ENCODE data around the gene ACER1.
"Not testable (repeated sequence)": the region's sequence is repeated elsewhere in the genome, so short reads cannot be mapped to it uniquely, and the experiment has no call there.

The ACER1 gene

GRCh38 chr19:6372594-6373095, 39.2 kb upstream of the ACER1 start, which contains the start of gene ALKBH7:
ALKBH7 (plus strand) TSS chr19:6372794; CDS start chr19:6372821, 27 bp downstream.
- H3K27me3 ChIP-seq (ENCODE audit: insufficient read depth, low read length) = no peaks in the 10 kb centered on the region
- H3K9me3 ChIP-seq (ENCODE audit: low read length) = no peaks in the 10 kb centered on the region
- no peak within 1 kb of the TSS for H2AFZ ChIP-seq (ENCODE audit: low read depth, low read length)
- peak within 1 kb of the TSS; percentile 77 for H3K4me3 ChIP-seq (ENCODE audit: low read length)
- peaks cover 27% of the 10 kb centered on the region for H3K36me3 ChIP-seq (ENCODE audit: insufficient read depth, low read length)
- H3K4me1 ChIP-seq (ENCODE audit: insufficient read depth, low read length) = peaks cover 7% of the 10 kb centered on the region

DNA sequence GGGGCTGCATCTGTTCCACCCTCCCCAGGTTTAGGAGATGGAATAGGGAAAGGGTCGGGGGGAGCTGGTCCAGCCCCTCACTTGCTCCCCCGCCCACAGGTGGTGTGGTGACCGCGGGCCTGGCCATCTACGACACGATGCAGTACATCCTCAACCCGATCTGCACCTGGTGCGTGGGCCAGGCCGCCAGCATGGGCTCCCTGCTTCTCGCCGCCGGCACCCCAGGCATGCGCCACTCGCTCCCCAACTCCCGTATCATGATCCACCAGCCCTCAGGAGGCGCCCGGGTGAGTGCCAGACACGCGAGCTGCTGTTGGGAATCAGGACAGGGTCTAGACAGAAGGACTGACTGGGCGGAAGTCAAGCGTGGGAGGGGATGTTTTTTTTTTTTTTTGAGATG, 30.9 kb upstream of the ACER1 start:
- Histone ChIP-seq H3K4me3 (ENCODE audit: low read length) (no peak overlapping the region), H3K4me1 (ENCODE audit: insufficient read depth, low read length) (peaks cover 4% of the 10 kb centered on the region), H3K9me3 (ENCODE audit: low read length) (no peaks in the 10 kb centered on the region), H2AFZ (ENCODE audit: low read depth, low read length) (no peak overlapping the region), H3K27me3 (ENCODE audit: insufficient read depth, low read length) (no peaks in the 10 kb centered on the region), H3K36me3 (ENCODE audit: insufficient read depth, low read length) (peaks cover 41% of the 10 kb centered on the region)

DNA sequence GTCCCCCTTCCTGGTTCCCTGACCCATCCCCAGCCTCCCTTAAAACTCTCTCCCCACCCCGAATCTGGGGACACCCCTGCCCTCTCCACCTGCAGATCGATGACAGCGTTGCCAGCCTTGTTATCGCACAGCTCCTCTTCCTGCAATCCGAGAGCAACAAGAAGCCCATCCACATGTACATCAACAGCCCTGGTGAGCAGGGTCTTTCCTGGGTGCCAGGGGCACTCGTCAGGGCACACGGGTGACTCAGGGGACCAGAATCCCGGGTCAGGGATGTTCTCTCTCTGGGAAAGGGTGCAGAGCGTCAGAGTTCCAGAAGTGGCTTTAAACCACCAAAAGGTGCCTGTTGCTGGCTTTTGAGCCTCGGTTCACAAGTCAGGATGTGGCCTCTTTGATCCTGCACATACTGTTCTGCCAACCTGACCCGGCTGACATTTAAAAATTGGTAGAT, 29.0 kb upstream of the ACER1 start:
- no peaks in the 10 kb centered on the region for H3K27me3 ChIP-seq (ENCODE audit: insufficient read depth, low read length)
- no peaks in the 10 kb centered on the region for H3K9me3 ChIP-seq (ENCODE audit: low read length)
- H3K4me3 ChIP-seq (ENCODE audit: low read length) = peak overlapping the region; percentile 77
- peaks cover 23% of the 10 kb centered on the region for H3K36me3 ChIP-seq (ENCODE audit: insufficient read depth, low read length)
- H3K4me1 ChIP-seq (ENCODE audit: insufficient read depth, low read length) = peaks cover 4% of the 10 kb centered on the region
- no peak overlapping the region for H2AFZ ChIP-seq (ENCODE audit: low read depth, low read length)

DNA sequence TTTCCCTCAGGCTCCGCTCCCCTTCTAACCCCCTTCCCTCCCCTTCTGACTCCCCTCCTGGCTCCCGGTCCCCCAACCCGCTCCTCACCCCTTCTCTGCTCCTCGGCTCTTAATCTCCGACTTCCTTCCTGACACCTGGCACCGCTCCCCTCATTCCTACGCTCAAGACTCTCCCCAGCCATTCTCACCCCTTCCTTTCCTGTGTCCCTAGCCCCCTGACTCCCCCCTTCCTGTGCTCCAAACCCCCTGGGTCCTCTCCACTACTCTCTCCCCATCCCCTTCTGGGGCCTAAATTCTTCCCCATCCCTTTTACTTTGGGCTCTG, 28.6 kb upstream of the ACER1 start:
- Histone ChIP-seq H3K9me3 (ENCODE audit: low read length) (no peaks in the 10 kb centered on the region), H3K27me3 (ENCODE audit: insufficient read depth, low read length) (no peaks in the 10 kb centered on the region), H2AFZ (ENCODE audit: low read depth, low read length) (peak overlapping the region; percentile 69), H3K4me1 (ENCODE audit: insufficient read depth, low read length) (peaks cover 4% of the 10 kb centered on the region), H3K36me3 (ENCODE audit: insufficient read depth, low read length) (peaks cover 21% of the 10 kb centered on the region), H3K4me3 (ENCODE audit: low read length) (peak overlapping the region; percentile 77)

- H3K4me1 ChIP-seq (ENCODE audit: insufficient read depth, low read length); H3K9me3 ChIP-seq (ENCODE audit: low read length); H3K27me3 ChIP-seq (ENCODE audit: insufficient read depth, low read length): not testable (repeated sequence)
- Histone ChIP-seq H2AFZ (ENCODE audit: low read depth, low read length) (peak overlapping the region; percentile 69), H3K4me3 (ENCODE audit: low read length) (peak overlapping the region; percentile 77), H3K36me3 (ENCODE audit: insufficient read depth, low read length) (peaks cover 13% of the 10 kb centered on the region)
Measured at GRCh38 chr19:6360857-6361216, 27.4 kb upstream of the ACER1 start.

GRCh38 chr19:6360445-6360844, 27.0 kb upstream of the ACER1 start:
- not testable (repeated sequence) for H3K4me1 ChIP-seq (ENCODE audit: insufficient read depth, low read length); H3K9me3 ChIP-seq (ENCODE audit: low read length); H3K27me3 ChIP-seq (ENCODE audit: insufficient read depth, low read length); H3K4me3 ChIP-seq (ENCODE audit: low read length); H2AFZ ChIP-seq (ENCODE audit: low read depth, low read length)
- peaks cover 11% of the 10 kb centered on the region for H3K36me3 ChIP-seq (ENCODE audit: insufficient read depth, low read length)

DNA sequence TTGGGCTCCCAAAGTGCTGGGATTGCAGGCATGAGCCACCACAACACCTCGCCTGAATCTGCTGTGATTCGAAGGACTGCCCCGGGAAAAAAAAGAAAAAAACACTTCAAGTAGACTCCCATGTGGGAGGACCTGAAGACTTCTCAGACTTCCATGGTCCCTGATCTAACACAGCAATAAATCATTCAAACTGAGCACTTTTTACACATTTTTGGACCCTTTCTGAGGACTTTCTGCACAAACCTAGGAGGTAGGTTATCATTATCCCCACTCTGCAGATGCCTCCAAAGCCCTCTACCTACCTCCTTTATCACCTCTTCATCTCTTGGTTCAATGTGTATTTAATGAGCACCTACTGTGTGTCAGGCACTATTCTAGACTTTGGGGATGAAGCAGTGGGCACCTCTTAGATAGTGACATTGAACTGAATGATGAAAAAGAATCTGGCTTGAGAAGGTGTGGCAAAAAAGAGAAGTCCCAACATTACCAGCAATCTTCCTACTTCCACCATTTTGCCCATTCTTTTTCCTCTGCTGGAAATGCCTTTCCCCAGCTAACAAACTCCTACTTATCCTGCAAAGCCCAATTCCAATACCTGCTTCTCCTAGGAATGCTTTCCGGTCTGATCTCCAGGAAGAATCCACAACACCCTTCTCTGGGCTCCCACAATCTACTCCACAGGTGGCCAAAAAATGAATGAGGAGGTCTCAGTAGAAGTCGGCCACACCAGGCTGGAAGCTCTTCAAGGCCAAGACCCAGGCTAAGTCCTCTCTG, 26.3 kb upstream of the ACER1 start:
- H3K36me3 ChIP-seq (ENCODE audit: insufficient read depth, low read length) = peaks cover 5% of the 10 kb centered on the region

GRCh38 chr19:6358003-6358402, 24.6 kb upstream of the ACER1 start:
- H3K36me3 ChIP-seq (ENCODE audit: insufficient read depth, low read length) = no peaks in the 10 kb centered on the region
- H3K9me3 ChIP-seq (ENCODE audit: low read length) = no peaks in the 10 kb centered on the region
- no peak overlapping the region for H3K4me3 ChIP-seq (ENCODE audit: low read length)
- no peak overlapping the region for H2AFZ ChIP-seq (ENCODE audit: low read depth, low read length)
- peaks cover 4% of the 10 kb centered on the region for H3K4me1 ChIP-seq (ENCODE audit: insufficient read depth, low read length)
- H3K27me3 ChIP-seq (ENCODE audit: insufficient read depth, low read length) = no peaks in the 10 kb centered on the region

More for the DNA sequence above, 26.3 kb upstream of the ACER1 start:
- Histone ChIP-seq H3K9me3 (ENCODE audit: low read length) (no peaks in the 10 kb centered on the region), H3K4me1 (ENCODE audit: insufficient read depth, low read length) (peaks cover 4% of the 10 kb centered on the region), H3K27me3 (ENCODE audit: insufficient read depth, low read length) (no peaks in the 10 kb centered on the region), H2AFZ (ENCODE audit: low read depth, low read length) (no peak overlapping the region), H3K4me3 (ENCODE audit: low read length) (no peak overlapping the region)

DNA sequence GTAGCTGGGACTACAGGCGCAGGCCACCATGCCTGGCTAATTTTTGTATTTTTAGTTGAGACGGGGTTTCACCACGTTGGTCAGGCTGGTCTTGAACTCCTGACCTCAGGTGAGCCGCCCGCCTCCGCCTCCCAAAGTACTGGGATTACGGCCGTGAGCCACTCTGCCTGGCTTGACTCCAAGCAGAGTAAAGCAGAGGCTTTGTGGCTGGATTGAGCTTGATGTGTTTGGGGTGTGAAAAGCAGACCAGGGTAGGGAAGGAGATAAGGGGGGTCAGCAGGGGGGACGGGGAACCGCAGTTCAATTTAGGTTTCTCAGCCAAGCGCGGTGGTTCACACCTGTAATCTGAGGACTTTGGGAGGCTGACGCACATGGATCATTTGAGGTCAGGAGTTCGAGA, 23.8 kb upstream of the ACER1 start:
- no peak overlapping the region for H3K4me3 ChIP-seq (ENCODE audit: low read length)
- H3K4me1 ChIP-seq (ENCODE audit: insufficient read depth, low read length) = peaks cover under 1% of the 10 kb centered on the region
- H2AFZ ChIP-seq (ENCODE audit: low read depth, low read length) = no peak overlapping the region
- H3K36me3 ChIP-seq (ENCODE audit: insufficient read depth, low read length) = no peaks in the 10 kb centered on the region
- no peaks in the 10 kb centered on the region for H3K27me3 ChIP-seq (ENCODE audit: insufficient read depth, low read length)
- H3K9me3 ChIP-seq (ENCODE audit: low read length) = no peaks in the 10 kb centered on the region

DNA sequence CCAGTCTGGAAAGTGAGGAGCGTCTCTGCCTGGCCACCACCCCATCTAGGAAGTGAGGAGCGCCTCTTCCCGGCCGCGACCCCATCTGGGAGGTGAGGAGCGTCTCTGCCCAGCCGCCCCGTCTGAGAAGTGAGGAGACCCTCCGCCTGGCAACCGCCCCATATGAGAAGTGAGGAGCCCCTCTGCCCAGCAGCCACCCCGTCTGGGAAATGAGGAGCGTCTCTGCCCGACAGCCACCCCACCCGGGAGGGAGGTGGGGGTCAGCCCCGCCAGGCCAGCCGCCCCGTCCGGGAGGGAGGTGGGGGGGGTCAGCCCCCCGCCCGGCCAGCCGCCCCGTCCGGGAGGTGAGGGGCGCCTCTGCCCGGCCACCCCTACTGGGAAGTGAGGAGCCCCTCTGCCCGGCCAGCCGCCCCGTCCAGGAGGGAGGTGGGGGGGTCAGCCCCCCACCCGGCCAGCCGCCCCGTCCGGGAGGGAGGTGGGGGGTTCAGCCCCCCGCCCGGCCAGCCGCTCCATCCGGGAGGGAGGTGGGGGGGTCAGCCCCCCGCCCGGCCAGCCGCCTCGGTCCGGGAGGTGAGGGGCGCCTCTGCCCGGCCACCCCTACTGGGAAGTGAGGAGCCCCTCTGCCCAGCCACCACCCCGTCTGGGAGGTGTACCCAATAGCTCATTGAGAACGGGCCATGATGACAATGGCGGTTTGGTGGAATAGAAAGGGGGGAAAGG, 22.1 kb upstream of the ACER1 start:
- not testable (repeated sequence) for H3K36me3 ChIP-seq (ENCODE audit: insufficient read depth, low read length); H2AFZ ChIP-seq (ENCODE audit: low read depth, low read length); H3K4me3 ChIP-seq (ENCODE audit: low read length); H3K27me3 ChIP-seq (ENCODE audit: insufficient read depth, low read length); H3K4me1 ChIP-seq (ENCODE audit: insufficient read depth, low read length); H3K9me3 ChIP-seq (ENCODE audit: low read length)

DNA sequence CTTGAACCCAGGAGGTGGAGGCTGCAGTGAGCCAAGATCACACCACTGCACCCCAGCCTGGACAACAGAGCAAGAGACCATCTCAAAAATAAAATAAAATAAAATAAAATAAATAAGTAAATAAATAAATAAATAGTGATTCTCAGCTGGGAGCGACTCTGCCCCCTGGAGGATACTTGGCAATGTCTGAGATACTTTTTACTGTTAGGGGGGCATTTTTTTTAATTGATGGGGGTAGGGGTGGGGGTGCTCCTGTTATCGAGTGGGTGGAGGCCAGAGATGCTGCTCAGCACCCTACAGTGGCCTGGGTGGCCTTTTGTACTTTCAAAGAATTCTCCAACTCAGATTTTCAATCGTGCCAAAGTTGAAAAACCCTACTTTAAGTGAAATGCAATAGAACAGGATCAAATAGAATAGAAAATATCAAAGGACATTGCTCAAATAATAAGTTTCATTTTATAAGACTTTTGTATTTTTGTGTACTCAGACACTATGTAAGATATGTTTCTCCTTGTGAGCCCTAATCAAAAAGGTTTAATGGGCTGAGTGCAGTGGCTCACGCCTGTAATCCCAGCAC, 20.8 kb upstream of the ACER1 start:
- Histone ChIP-seq H3K9me3 (ENCODE audit: low read length) (no peaks in the 10 kb centered on the region), H3K4me1 (ENCODE audit: insufficient read depth, low read length) (no peaks in the 10 kb centered on the region), H3K27me3 (ENCODE audit: insufficient read depth, low read length) (no peaks in the 10 kb centered on the region), H3K4me3 (ENCODE audit: low read length) (no peak overlapping the region), H2AFZ (ENCODE audit: low read depth, low read length) (no peak overlapping the region), H3K36me3 (ENCODE audit: insufficient read depth, low read length) (no peaks in the 10 kb centered on the region)

GRCh38 chr19:6352381-6353165, 19.2 kb upstream of the ACER1 start:
- Histone ChIP-seq H3K4me3 (ENCODE audit: low read length) (no peak overlapping the region), H3K9me3 (ENCODE audit: low read length) (no peaks in the 10 kb centered on the region), H2AFZ (ENCODE audit: low read depth, low read length) (no peak overlapping the region), H3K27me3 (ENCODE audit: insufficient read depth, low read length) (no peaks in the 10 kb centered on the region), H3K36me3 (ENCODE audit: insufficient read depth, low read length) (no peaks in the 10 kb centered on the region), H3K4me1 (ENCODE audit: insufficient read depth, low read length) (no peaks in the 10 kb centered on the region)

- H3K36me3 ChIP-seq (ENCODE audit: insufficient read depth, low read length) = no peaks in the 10 kb centered on the region
- no peak overlapping the region for H3K4me3 ChIP-seq (ENCODE audit: low read length)
- no peak overlapping the region for H2AFZ ChIP-seq (ENCODE audit: low read depth, low read length)
- no peaks in the 10 kb centered on the region for H3K4me1 ChIP-seq (ENCODE audit: insufficient read depth, low read length)
- no peaks in the 10 kb centered on the region for H3K9me3 ChIP-seq (ENCODE audit: low read length)
- H3K27me3 ChIP-seq (ENCODE audit: insufficient read depth, low read length) = no peaks in the 10 kb centered on the region
Measured at GRCh38 chr19:6350688-6351087, 17.3 kb upstream of the ACER1 start.

Data from neuron (in vitro differentiated cells).